AG04450 (cell line): ENCODE results near the gene KATNAL2. TPM values are rescaled to one million over a fixed set of nuclear protein-coding genes. Genes with fewer than 3 reads are reported as not detected.

Experiments used
- CTCF ChIA-PET: fragments of 300-600, 350-600 bp; formaldehyde crosslinking; extraction: SDS; loops from one replicate; lab custom pipeline; 2022; ENCODE audit warnings: antibody characterized with exemption, inconsistent platforms; lab: Charles Lee
- POLR2A ChIA-PET: fragments of 350-600 bp; formaldehyde crosslinking; extraction: SDS; loops from one replicate; lab custom pipeline; 2021; ENCODE audit warnings: antibody characterized with exemption, inconsistent platforms; lab: Yijun Ruan, JAX
- DNase-seq: peaks from one replicate; pipeline ENCODE4 v3.0.0-alpha.2; 2011; ENCODE audit warnings: low read depth, low spot score
- H3K27ac ChIP-seq: one replicate; pipeline ENCODE4 v1.5.1; 2012; ENCODE audit warnings: low read depth, low read length, control low read depth
- H3K27me3 ChIP-seq: one replicate; pipeline ENCODE4 v1.6.0; 2012; ENCODE audit warnings: low read length; ENCODE audit not compliant: control insufficient read depth, insufficient read depth
- H3K4me3 ChIP-seq: 2 replicates; pipeline ENCODE4 v1.5.1; 2011; ENCODE audit warnings: mild to moderate bottlenecking, low read depth, low read length, control low read depth
- H3K9me3 ChIP-seq: 2 replicates; pipeline ENCODE4 v1.5.1; 2012; ENCODE audit warnings: low read length; ENCODE audit not compliant: control insufficient read depth, insufficient read depth
- polyA plus RNA-seq: library from polyadenylated mRNA; depleted of rRNA; stranded (reverse); fragments of >200 nt; gene quantifications from 2 replicates; pipeline ENCODE4 v1.2.3, GENCODE V29; 2011
- TF ChIP-seq, protein P1 (sequence below): IDR thresholded peaks from 2 replicates; pipeline ENCODE4 v1.5.1; 2011; ENCODE audit warnings: low read depth, low read length, control low read depth, inconsistent platforms

The KATNAL2 gene
- polyA plus RNA-seq, 1 experiment = 1.9 TPM

DNA sequence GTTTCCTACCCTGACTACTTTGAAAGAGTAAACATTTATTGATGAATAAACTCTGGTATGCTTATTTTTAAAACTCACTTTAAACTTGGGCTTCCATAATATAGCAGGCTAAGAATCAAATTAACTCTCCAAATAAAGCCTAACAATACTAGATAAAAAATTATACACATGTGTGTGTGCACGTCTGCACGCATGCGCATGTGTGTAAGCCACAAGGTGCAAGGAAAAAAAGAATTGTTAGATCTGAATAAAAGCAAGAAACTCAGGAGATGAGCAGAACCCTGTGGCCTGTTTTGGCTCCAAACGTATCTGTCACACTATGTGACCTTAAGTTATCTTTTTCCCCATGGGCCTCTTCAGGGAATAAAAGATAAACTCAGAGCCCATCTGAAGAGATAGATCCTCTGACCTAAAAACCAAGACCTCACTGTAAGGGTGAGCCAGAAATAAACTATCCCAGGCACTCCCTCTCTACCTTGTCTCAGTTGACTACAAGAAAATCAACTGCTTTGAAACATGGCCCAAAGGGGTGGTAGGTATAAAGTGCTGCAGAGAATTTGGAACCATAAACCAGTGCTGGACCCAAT lies 226.6 kb downstream of the KATNAL2 start:
- ChIA-PET POLR2A (no interaction called here), CTCF (no interaction called here)
- H3K27ac ChIP-seq = no peak overlapping the region

DNA sequence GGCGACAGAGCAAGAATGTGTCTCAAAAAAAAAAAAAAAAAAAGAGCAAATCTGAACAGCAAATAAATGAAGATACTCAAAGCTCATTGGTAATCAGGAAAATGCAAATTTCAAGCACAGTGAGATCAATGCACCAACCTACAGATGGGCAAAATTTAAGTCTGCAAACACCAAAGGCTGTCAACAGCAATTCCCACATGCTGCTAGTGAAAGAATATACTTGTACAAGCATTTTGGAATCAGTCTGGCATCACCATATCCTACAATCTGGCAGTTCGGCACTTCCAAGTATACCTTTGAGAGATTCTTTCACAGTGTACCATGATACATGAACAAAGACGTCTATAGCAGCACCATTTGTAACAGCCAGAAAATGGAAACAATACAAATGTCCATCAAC lies 228.8 kb downstream of the KATNAL2 start:
- CTCF ChIA-PET = interaction anchor here (0.7 kb wide), 1 partner anchor 560 kb away, joined by 5 read pairs; no protein-coding TSS in a partner anchor

More for the DNA sequence above, 226.6 kb downstream of the KATNAL2 start:
- Histone ChIP-seq H3K9me3 (no peaks in the 10 kb centered on the region), H3K27me3 (no peaks in the 10 kb centered on the region), H3K4me3 (no peak overlapping the region)
- no peak for DNase-seq
- TF ChIP-seq, protein P1, sequence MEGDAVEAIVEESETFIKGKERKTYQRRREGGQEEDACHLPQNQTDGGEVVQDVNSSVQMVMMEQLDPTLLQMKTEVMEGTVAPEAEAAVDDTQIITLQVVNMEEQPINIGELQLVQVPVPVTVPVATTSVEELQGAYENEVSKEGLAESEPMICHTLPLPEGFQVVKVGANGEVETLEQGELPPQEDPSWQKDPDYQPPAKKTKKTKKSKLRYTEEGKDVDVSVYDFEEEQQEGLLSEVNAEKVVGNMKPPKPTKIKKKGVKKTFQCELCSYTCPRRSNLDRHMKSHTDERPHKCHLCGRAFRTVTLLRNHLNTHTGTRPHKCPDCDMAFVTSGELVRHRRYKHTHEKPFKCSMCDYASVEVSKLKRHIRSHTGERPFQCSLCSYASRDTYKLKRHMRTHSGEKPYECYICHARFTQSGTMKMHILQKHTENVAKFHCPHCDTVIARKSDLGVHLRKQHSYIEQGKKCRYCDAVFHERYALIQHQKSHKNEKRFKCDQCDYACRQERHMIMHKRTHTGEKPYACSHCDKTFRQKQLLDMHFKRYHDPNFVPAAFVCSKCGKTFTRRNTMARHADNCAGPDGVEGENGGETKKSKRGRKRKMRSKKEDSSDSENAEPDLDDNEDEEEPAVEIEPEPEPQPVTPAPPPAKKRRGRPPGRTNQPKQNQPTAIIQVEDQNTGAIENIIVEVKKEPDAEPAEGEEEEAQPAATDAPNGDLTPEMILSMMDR = no peak

DNA sequence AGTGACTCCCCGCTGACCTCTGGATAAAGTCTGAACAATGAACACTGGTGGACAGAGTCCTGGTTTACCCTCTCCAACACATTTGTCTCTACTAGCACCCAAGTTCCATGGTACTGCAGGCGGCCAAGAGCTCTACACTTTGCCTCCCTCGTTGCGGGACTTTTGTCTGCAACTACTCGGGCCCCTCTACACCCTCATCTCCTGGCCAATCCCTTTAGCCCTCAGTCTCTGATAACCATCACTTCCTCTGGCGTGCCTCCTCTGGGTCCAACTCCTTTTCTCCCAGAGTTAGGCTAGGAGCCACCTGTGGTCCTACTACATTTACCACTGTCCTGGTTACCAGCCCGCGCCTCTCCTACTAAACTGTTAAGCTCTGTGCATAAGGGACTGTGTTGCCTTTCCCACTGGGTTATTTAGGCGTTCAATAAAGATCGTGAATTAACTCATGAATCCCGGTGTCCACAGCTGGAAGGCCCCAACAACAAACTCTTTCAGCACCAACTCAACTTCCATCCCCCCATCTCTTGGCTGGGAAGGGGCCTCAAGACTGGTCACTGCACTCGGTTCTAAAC lies 232.1 kb downstream of the KATNAL2 start:
- H3K27me3 ChIP-seq = no peaks in the 10 kb centered on the region
- no peak for DNase-seq
- no peaks in the 10 kb centered on the region; the same call in 1 of the 2 replicates for H3K9me3 ChIP-seq
- TF ChIP-seq, protein P1 = no peak
- ChIA-PET CTCF (interaction anchor here (0.6 to 2.1 kb wide), 3 partner anchors 11 to 599 kb away, joined by 4 to 6 read pairs (median 5); no protein-coding TSS in a partner anchor), POLR2A (interaction anchor here (0.7 to 1.5 kb wide), 7 partner anchors 10 to 782 kb away, joined by 3 to 4 read pairs (median 4); no protein-coding TSS in a partner anchor)
- H3K4me3 ChIP-seq = peak overlapping the region; percentile 87
- H3K27ac ChIP-seq = peak overlapping the region; percentile 93

More for the DNA sequence above, 228.8 kb downstream of the KATNAL2 start:
- Histone ChIP-seq H3K4me3 (no peak overlapping the region), H3K27me3 (no peaks in the 10 kb centered on the region), H3K9me3 (no peaks in the 10 kb centered on the region; the same call in 1 of the 2 replicates), H3K27ac (no peak overlapping the region)
- TF ChIP-seq, protein P1 = no peak
- POLR2A ChIA-PET = interaction anchor here (0.6 kb wide), 1 partner anchor 47 kb away, joined by 3 read pairs; no protein-coding TSS in a partner anchor
- DNase-seq = no peak

GRCh38 chr18:47150029-47150823 lies 232.8 kb downstream of the KATNAL2 start, which contains the start of gene HDHD2:
HDHD2 (minus strand) TSS chr18:47150500; CDS start chr18:47136439, 14,061 bp downstream.
- ChIA-PET POLR2A (interaction anchor here (0.5 to 1.5 kb wide), 9 partner anchors 9 to 781 kb away, joined by 3 to 4 read pairs (median 4); partner anchors contain the start of genes KATNAL2 and PIAS2), CTCF (interaction anchor here (0.6 to 2.1 kb wide), 4 partner anchors 11 to 599 kb away, joined by 4 to 6 read pairs (median 4); no protein-coding TSS in a partner anchor)
- Histone ChIP-seq H3K27ac (peak within 1 kb of the TSS; percentile 93), H3K9me3 (no peaks in the 10 kb centered on the region; the same call in 1 of the 2 replicates), H3K4me3 (peak within 1 kb of the TSS; percentile 87), H3K27me3 (no peaks in the 10 kb centered on the region)
- peak; percentile 27 for DNase-seq
- TF ChIP-seq, protein P1 = no peak
